HG03159 (cell line): ENCODE measurements around the gene SACM1L.

Experiments
- ATAC-seq: cut with Tn5 transposase; IDR thresholded peaks from one replicate; pipeline ENCODE4 v1.9.1; 2021; ENCODE audit warnings: mild to moderate bottlenecking, moderate library complexity; ENCODE audit not compliant: unreplicated experiment

The SACM1L gene, protein sequence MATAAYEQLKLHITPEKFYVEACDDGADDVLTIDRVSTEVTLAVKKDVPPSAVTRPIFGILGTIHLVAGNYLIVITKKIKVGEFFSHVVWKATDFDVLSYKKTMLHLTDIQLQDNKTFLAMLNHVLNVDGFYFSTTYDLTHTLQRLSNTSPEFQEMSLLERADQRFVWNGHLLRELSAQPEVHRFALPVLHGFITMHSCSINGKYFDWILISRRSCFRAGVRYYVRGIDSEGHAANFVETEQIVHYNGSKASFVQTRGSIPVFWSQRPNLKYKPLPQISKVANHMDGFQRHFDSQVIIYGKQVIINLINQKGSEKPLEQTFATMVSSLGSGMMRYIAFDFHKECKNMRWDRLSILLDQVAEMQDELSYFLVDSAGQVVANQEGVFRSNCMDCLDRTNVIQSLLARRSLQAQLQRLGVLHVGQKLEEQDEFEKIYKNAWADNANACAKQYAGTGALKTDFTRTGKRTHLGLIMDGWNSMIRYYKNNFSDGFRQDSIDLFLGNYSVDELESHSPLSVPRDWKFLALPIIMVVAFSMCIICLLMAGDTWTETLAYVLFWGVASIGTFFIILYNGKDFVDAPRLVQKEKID

DNA sequence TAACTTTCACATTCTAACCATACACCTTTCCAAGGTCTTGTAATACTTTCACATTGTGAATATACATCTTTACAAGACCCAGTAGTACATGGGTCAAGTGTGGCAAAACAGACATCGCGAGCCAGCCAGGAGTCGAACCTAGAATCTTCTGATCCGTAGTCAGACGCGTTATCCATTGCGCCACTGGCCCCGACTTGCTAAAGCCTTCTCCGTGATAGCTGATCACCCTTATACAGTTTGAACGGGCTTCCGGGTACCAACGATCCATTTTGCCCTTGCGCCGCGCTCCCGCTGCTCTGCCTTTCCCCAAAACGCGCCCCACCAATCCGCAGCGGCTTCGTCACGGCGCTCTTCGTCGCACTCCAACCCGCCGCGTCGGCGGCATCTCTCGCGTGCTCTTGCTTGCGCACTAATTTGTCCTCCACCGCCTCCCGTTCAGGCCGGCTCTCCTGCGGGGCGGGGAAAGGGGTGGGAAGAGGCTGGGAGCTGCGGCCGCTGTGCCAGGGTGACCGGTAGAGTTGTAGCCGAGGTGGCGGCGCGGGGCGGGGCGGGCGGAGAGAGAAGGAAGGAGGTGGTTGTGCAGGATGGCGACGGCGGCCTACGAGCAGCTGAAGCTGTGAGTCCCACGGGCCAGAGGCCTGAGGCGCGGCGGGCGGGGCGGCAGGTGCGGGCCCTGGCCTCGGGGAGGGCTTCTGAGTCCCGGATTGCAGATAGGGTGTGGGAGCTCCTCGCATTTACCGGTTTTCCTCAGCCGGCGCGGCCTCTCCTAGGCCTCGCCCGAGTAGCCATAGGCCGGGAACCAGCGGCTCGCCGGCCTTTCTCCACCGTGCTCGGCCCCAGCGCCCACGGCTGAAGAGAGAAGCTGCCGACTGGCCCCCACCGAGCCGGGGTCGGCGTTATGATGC lies at the start of gene SACM1L:
SACM1L (plus strand) TSS at position 515 of the 905 bp plus-strand sequence; CDS start at position 585, 70 bp downstream.
- peak; percentile 84 for ATAC-seq

DNA sequence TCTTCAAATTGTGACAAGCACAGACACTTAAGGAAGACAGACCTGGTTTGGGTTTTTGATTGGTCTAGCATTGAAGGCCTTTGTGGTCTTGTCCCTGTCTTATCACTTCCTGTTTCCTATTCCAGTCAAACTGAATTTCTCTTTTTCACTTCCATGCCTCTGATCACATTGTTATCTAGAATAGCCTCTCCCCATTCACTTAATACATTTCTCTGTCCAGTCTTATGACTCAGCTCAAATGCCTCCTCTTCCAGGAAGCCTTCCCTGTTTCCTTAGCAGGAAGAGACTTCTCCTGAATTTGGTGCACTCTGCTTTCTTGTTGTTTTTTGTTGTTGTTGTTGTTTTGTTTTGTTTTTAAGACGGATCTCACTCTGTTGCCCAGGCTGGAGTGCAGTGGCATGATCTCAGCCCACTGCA lies 49.1 kb upstream of the SACM1L start:
- ATAC-seq = no peak

DNA sequence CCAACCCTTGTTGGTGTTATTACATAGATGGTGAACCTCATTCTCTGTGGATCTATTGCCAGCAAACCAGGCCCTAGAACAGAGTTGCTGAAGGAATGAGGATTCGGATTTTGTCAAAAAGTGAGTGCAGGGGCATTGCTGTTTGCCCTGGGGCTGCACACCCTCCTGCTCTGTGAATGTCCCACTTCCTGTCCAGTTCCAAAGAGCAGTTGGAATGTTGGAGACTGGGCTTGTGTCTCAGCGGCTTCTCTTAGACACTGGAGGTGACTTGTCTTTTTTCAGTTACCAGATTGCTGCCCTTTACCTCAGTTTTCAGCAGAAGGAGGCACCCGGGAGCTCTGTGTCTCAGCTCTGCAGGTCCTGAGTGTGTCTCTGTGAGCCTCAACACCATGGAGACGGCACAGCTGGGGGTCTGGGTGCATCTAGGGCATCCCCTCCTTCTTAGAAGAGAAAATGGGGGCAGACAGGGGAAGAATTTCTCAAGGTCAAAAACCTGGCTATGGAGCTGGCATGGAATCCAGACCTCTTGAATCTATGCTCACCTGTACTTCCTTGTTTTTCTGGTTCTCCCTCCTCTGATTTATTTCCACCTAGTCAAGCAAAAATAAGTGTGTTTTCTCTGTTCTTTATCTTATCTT lies 48.4 kb upstream of the SACM1L start:
- ATAC-seq = no peak

DNA sequence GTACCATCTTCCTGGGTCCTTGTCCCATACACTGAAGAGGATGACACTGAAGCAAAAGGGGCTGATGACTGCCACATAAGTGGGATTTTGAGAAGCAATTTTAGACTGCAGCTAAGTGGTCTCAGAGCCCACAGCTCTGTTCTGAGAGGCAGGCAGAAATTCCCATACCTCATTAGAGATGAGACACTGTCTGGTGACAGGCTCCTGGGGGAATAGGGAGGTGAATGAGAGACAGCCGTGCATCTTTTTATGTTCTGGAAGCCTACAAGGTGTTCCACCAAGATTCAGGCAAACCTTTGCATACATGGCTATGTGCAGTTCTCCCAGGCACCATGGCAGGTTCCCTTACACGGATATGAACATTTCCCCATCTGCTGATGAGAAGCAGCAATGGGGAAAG lies 47.4 kb upstream of the SACM1L start:
- no peak for ATAC-seq

DNA sequence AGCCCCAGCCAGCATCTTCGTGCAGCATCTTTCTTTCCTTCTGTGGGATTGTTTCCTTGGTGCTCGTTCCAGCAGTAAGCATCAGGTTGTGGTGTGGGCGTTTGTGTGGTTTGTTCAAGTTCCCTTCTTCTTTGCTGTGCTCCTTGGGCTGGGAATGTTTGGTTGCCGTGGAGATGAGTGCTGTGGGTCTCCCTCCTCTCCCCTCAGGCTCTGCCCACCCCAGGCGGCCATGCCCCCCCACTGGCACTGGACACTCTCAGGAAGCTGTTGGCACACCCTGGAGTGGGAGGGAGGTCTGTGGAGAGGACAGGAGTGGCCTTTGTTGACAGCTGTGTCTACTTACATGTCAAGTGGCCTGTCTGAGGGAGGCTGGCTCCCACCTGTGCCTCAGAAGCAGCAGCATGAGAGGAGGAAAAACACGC lies 46.5 kb upstream of the SACM1L start:
- ATAC-seq = no peak

DNA sequence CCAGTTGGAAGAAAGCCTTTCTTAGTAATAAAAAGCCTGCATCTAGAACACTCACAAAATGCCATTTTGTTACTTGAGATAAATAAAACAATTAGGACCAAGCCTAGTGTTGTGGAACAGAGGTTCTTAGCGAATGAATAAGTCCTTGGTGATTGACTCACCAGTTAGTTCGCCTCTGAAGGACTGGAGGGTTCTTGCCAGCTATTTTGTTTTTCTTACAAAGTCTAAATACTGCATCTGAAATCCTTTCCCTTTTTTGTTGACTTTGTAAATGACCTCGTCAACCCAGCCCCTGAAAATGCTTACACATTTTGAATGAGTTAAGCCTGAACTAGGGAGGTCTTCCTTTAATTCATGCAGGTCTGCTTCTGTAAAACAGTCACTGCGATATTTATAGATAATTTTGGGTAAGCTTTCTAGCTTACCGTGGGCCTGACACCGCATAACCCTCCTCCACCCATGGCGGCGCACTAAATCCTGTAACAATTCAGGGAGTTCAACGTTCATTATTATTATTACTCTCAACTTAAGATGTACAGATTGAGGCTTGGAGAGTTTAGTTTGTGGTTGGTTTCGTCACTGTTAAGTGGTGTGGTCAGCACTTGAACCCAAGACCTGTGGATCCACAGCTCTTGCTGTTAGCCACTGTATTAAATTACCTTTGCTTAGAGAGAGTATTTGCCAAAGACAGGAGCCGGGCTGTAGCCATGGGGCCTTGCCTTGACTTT lies 45.0 kb upstream of the SACM1L start:
- ATAC-seq = no peak

DNA sequence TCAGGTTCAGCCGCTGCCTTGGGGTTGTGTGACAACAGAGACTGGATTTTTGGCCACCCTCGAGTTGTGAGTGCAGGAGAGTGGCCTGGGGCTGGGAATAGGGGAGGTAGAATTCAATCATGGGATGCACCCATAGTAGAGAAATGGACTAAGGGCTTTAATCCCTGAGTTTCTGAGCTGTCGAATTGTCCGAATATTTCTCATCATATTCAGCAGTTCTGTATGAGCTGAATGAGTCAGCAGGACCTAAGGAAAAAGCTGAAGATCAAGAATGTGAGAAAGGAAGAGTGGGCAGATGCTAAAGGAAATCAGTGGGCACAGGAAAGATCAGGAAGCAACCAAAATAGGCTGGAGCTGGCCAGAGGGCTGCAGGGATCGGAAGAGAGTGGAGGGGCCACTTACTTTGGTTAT lies 44.4 kb upstream of the SACM1L start:
- ATAC-seq = no peak

DNA sequence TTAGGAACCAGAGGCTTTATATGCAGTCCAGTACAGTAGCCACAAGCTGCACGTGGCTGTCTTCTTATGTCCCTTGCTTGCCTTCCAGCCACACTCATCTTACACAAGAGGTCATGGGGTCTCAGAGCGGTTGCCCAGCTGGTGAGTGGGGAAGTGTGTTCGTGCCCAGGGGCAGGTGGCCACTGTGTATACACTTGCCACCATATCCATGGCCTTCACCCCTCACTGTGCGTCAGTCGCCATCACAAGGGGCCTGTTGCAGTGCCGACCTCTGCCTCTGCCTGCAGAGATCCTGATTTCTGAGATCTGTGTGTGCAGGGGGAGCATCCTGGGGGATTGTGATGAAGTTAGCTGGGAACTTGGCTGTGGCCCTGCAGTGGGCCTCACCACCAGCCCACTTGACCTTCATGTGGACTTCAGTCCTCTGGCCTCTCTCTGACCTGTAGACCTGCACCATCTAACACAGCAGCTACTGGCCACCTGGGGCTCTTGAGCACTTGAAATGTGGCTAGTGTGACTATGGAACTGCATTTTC lies 43.1 kb upstream of the SACM1L start:
- ATAC-seq = no peak

DNA sequence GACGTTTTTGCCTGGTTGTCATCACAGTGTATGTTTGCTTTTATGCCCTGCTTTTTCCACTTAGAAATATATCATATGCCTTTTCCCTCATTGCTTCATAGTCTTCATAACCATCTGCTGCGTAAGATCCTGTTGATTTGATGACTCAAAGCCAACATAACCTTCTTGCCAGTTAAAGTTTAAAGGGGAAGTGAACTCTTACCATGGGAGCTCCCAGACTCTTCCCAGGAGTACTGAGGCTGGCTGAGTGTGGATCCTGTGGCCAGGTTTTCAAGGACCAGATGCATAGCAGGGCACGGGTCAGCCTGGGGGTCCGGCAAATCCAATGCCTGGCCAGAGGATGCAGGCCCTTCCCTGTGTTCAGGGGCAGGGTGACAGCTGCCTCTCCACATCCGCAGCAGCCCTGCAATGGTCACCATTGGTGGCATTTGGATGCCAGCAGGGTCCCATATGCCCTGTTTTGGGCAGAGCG lies 42.0 kb upstream of the SACM1L start:
- ATAC-seq = no peak

DNA sequence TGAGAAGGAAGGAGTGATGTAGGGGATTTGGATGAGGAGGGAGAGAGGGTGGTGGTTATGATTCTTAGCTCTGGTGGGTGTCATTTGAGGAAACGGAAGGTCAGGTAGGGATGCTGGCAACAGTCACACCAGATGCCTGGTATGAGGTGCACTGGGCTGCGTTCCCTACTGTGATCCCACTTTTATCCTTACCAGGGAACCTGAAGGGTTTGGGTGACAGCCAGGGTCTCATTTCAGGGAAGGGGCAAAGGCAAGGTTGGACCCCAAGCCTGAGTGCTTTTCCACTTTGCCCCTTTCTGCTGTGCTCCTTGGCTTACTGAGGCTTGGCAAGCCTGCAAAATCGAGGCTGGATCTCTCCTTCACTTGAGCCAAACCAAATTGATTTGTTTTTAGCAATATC lies 36.0 kb upstream of the SACM1L start:
- ATAC-seq = no peak

DNA sequence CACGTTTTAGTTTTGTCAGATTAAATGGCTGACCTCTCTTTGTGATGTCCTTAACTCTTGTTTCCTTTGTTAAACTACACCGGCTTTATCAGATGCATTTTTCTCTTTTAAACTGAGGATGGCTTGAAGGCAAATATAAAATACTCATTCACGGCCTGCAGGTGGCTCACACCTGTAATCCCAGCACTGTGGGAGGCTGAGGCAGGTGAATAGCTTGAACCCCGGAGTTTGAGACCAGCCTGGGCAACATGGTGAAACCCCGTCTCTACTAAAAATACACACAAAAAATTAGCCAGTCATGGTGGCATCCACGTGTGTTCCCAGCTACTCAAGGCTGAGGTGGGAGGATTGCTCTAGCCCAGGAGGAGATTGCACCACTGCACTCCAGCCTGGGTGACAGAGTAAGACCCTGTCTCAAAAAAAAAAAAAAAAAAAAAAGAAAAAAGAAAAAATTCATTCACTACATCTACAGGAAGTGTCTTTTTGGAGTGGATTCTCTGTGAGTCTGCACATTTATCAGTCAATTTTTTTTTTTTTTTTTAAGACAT lies 34.7 kb upstream of the SACM1L start:
- ATAC-seq = no peak

DNA sequence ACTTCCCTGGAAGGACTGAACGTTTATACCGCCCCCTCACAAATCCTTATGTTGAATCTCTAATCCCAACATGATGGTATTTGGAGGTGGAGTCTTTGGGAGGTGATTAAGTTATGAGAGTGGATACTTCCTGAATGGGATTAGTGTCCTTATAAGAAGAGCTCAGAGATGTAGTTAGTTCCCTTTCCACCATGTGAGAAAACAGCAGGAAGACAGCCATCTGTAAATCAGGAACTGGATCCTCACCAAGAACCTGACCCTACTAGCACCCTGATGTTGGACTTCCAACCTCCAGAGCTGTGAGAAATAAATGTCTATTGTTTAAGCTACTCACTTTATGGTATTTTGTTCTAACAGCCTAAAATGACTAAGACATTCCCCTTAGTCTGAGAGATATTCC lies 33.3 kb upstream of the SACM1L start:
- no peak for ATAC-seq

DNA sequence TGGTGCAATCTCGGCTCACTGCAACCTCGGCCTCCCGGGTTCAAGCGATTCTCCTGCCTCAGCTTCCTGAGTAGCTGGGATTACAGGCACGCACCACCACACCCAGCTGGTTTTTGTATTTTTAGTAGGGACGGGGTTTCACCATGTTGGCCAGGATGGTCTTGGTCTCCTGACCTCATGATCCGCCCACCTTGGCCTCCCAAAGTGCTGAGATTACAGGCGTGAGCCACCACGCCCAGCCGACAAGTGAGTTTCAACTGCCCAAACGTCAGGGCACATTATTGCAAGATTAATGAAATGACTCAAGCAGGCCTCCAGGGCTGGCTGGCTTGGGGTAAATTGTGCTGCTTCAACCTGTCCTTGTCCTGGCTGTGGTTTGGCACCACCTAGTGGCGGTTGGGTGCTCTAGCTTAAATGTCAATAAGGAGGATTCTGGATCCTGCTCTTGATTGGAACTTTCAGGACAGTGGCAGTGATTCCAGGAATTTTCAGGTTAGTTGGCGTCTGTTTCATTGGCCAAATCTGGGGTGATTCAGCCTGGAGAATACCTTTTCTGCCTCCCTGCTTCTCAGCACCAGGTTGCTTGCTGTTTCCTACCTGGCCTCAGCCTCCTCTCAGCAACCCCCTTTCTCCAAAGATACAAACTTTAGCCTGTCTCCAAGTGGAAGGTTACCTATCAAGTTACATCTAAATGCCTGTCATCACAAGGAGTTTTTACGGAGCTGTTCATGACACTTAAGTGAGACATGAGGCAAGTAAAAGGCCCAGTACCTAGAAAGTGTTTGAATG lies 32.4 kb upstream of the SACM1L start:
- ATAC-seq = peak; percentile 56

DNA sequence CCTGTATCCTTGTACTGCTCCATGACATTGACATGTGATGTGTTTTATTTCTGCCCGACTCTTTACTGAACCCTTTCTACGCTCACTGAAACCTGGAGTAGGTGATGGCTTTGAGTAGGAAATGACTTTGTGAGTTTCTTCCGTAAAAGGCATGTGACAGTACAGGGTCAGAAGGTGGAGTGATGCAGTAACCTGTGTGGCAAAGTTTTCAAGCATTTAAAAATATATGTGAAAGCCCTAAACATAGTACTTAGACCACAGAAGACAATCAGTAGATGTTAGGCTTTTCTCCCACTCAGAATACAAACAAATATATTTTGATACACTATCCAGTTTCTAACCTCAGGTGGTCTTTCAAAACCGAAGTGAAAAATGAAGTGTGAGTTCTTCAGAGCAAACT lies 31.3 kb upstream of the SACM1L start:
- peak; percentile 49 for ATAC-seq

DNA sequence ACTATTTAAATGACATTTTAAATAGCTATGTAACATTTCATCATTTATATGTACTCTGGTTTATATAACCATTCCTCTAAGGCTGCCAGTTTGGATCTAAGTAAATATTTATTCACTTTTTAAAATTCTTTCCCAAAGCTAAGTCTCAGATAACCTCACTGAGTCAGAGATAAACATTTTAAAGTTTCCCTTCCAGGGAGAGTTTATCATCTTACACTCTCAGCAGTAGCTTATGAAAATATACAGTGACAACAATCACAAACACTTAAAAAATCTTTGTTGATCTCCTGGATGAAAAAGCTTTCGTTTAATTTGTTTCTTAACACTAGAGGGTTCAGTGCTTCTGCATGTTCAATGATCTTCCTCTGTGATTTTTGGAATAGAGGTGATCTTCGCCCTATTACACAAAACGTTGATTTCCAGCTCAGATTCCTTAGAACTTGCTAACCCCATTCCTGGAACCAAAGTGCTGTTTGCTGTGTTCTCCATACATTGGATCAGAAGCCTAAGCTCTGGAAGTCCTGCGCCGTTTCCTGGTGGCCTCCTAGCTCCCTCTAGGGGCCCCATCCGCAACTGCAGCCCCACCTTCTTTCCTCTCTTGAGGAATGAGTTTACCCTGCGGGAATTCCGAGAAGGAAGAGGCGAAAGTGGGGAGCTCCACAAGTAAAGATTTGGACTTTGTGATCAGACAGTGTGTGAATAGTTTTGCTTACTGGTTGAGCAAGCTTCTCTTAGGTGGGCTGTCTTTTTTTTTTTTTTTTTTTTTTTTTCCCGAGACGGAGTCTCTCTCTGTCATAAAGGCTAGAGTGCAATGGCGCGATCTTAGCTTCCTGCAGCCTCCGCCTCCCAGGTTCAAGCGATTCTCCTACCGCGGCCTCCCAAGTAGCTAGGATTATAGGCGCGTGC lies 29.3 kb upstream of the SACM1L start:
- ATAC-seq = no peak

DNA sequence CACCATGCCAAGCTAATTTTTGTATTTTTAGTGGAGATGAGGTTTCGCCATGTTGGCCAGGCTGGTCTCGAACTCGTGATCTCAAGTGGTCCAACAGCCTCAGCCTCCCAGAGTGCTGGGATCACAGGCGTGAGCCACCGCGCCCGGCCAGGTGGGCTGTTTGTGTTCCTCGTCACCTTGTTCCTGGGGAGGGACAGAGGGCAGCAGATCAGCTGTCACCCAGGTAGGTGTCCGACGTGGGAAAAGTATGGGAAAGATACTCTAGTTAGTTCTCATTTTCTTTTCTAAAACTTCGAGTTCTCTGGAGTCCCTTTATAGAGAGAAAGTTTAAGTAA lies 28.7 kb upstream of the SACM1L start:
- no peak for ATAC-seq

DNA sequence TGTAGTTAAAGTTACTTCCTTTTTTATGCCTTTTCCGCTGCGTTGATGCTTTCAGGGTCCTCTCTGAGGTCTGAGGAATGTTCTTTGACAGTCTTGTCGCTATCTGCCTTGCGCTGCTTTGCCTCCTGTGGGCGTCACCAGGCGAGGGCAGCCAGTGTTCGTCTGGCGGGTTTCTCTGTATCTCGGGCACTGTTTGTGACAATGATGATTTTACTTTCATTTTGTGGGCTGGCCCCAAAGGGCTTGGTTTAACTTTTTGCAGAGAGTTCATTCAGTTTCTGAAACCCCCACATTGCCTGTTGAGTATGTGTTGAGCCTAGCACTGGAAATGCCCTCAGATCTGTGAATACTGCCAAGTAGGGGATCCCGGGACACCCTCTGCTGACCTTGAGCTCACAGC lies 24.6 kb upstream of the SACM1L start:
- ATAC-seq = peak; percentile 64

DNA sequence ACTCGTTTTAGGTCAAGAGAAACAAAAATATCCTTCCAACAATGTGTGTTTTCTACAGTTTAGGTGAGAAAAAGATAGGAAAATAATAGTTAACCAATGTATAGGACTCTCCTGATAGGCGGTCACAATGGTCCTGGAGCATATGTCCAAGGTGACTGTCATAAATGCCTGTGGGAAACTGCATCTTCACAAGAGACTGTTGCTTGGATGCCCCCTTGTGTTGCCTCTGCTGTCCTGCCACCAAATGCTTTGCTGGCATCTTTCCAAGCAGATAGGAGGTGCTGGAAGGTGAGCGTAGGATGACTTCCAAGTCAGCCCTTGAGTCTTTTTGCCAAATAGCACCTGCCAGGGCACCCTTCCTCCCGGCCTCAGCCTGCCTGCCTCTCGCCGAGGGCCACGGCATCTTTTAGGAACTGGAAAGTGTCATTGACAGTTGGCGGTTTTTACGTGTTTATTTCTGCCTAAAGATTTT lies 24.1 kb upstream of the SACM1L start:
- no peak for ATAC-seq
